Skeletal muscle tissue (tissue), 4 donors: ENCODE measurements around the gene CTIF. TPM values are rescaled to one million over a fixed set of nuclear protein-coding genes. Genes with fewer than 3 reads are reported as not detected.
A peak's percentile ranks its signal among the peaks of the same experiment; 100 is the strongest.

ENCODE experiments used
- H3K27ac ChIP-seq: one replicate; pipeline ENCODE4 v1.7.0; 2013; ENCODE audit warnings: mild to moderate bottlenecking, low read depth, low read length, inconsistent platforms
- H3K27me3 ChIP-seq, 3 donors: one replicate each; pipeline ENCODE4 v1.7.0; 2013; ENCODE audit warnings: low read length in 3 of 3; ENCODE audit not compliant: control insufficient read depth in 3 of 3, insufficient read depth in 3 of 3
- H3K36me3 ChIP-seq, 3 donors: one replicate each; pipeline ENCODE4 v1.7.0; 2013; ENCODE audit warnings: low read length in 3 of 3; ENCODE audit not compliant: control insufficient read depth in 3 of 3, insufficient read depth in 3 of 3
- H3K4me1 ChIP-seq, 3 donors: one replicate each; pipeline ENCODE4 v1.7.0; 2013; ENCODE audit warnings: low read length in 3 of 3, mild to moderate bottlenecking in 3 of 3; ENCODE audit not compliant: control insufficient read depth in 3 of 3, insufficient read depth in 3 of 3
- H3K4me3 ChIP-seq, 3 donors: one replicate each; pipeline ENCODE4 v1.7.0; 2013; ENCODE audit warnings: low read length in 3 of 3
- H3K9ac ChIP-seq, 3 donors: one replicate each; pipeline ENCODE4 v1.7.0; 2013; ENCODE audit warnings: low read length in 3 of 3, mild to moderate bottlenecking in 3 of 3, moderate library complexity in 2 of 3, low read depth in 1 of 3
- H3K9me3 ChIP-seq, 3 donors: one replicate each; pipeline ENCODE4 v1.7.0; 2013; ENCODE audit warnings: low read length in 3 of 3; ENCODE audit not compliant: control insufficient read depth in 3 of 3
- total RNA-seq: library from RNA; depleted of rRNA; stranded (reverse); fragments of >200 nt; gene quantifications from one replicate; pipeline ENCODE4 v1.2.3, GENCODE V29; 2014
- donor health status: Osteomylitis.

Gene CTIF
- total RNA-seq, 1 donor from 2014 or later, result 16.7 TPM

DNA sequence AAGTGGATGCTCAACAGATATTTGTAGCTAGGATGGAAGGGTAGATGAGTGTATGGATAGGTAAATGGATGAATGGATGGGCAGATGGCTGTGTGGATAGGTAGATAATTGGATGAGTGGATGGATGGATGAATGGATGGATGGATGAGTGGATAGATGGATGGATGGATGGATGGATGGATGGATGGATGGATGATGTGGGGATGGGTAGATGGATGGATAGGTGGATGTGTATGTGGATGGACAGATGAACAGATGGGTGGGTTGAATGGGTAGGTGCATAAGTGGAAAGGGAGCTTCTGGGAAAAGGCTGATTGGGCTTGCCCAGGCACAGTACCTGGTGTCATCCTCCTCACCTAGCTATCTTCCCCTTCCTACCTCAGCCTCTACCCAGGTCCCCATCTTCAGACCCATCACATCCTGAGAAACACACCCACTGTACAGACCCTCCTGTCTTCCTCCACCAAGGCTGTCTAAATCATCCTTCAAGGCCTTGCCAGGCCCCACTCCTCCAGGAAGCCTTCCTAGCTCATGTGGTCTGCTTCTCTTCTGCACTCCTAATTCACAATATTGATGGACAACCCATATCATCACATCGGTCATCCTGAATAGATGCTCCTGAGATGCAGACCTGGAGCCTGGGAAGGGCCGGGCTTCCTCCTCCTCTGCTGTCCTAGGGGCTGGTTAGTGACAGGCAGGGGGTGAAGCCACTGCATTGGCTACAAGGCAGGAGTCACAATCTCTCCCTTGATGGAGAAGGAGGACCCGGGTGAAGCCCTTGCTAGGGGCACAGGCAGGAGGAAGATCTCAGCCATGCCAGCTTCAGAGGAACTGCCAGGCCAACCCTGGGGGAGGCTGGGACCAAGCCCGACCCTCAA is 362.6 kb downstream of the CTIF start:
- H3K9me3 ChIP-seq, result no peaks in the 10 kb centered on the region
- H3K27ac ChIP-seq, result peak overlapping the region; percentile 77
- H3K9ac ChIP-seq, result no peak overlapping the region

DNA sequence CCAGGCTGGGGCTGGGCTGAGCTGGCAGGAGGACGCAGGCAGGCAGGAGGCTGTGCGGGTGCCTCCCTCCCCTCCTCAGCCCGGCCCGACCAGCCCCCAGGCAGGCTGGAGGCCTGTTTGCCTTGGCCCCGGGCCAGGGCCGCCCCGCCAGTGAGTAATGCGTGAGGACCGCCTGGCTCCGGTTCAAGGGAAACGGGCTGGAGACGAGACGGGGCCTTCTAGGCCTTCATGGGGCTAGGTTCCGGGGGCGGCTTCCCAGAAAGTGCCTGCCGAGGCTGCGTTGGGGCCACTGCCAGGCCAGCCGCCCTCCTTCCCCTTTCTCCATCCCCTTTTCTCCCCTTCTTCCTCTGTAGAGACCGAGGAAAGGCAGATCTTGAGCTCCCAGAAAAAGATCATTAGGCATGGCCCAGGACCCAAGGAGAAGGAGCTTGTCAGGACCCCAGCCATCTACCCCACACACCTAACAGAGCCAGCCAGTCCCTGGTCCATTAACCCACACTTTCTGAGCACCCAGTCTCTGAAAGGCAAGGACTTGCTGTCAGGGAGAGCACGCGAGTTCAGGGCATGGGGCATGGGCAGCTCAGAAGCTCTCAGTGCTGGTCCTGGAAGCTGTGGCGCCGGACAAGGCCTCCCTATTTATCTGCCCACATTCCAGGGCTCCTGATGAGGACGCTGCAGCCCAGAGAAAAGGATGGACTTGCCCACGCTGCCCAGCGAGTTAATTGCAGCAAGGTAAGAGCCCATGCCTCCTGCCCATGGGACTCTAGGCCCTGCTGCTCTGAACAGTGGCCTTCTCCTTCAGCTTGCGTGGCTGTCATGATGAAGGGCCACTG is 363.4 kb downstream of the CTIF start:
- Histone ChIP-seq H3K9me3 (no peaks in the 10 kb centered on the region), H3K27ac (peak overlapping the region; percentile 77), H3K4me3 (no peak overlapping the region)

More for the DNA sequence above, 362.6 kb downstream of the CTIF start:
- H3K36me3 ChIP-seq, result no peaks in the 10 kb centered on the region
- no peak overlapping the region for H3K4me3 ChIP-seq
- no peaks in the 10 kb centered on the region for H3K27me3 ChIP-seq
- peaks cover 14 to 27% (median 19%) of the 10 kb centered on the region in 3 donors for H3K4me1 ChIP-seq

DNA sequence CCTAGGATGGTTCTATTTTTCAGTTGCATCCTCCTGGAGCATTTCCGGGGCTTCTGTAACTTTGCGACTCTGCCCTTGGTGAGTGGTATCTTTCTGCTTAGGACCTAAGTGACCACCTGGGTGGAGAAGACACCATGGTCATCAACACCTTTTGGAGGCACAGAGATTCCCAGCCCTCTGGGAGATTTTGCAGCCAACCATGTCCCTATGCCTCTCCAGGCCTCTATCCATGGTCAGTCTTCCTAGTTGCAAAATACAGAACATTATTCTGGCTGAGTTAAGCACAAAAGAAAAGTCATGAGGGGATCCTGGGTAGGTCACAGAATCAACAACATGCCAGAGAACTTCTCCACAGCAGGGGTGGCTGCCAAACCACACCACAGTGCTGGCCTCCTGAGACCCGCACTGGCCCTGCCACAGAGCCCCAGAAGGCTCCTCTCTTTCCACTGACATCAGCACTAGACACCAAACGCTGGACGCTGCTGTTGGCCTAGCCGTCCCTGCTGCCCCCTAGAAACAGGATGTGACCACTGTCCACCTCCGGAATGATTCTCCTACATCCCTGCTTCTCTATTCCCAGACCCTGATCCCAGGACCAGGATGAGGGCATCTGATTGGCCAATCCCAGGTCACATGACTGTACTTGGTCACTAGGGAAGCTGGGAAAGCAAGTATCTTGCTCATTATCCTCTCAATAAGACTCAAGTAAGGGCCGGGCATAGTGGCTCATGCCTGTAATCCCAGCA is 364.2 kb downstream of the CTIF start:
- H3K9me3 ChIP-seq, result no peaks in the 10 kb centered on the region
- peaks cover 14 to 17% (median 17%) of the 10 kb centered on the region in 3 donors for H3K4me1 ChIP-seq
- H3K4me3 ChIP-seq, result no peak overlapping the region
- H3K27ac ChIP-seq, result peak overlapping the region; percentile 77
- no peak overlapping the region for H3K9ac ChIP-seq
- H3K27me3 ChIP-seq, result no peaks in the 10 kb centered on the region
- no peaks in the 10 kb centered on the region for H3K36me3 ChIP-seq

More for the DNA sequence above, 363.4 kb downstream of the CTIF start:
- peaks cover 14 to 19% (median 17%) of the 10 kb centered on the region in 3 donors for H3K4me1 ChIP-seq
- H3K27me3 ChIP-seq, result no peaks in the 10 kb centered on the region
- no peaks in the 10 kb centered on the region for H3K36me3 ChIP-seq
- H3K9ac ChIP-seq, result peak overlapping the region in 2 of 3 donors; percentile 33 to 57

DNA sequence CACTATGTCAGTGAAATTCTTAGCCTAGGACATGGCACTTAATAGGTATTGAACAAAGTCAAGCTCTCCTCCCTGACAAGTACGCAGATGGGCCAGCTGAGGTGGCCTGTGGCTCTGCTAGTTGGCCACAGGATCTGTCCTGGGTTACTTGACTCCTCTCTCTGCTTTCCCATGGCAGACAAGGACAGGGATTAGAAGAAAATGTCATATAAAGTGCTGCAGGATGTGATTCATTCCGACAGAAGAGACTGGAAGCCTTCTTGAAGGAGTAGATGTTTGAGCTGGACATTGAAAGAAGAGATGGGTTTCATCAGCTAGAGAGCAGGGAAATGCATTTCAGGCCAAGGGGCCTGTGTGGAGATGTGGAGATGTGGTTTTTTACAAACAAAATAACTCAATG is 365.3 kb downstream of the CTIF start:
- H3K36me3 ChIP-seq, result no peaks in the 10 kb centered on the region
- H3K27me3 ChIP-seq, result no peaks in the 10 kb centered on the region
- no peaks in the 10 kb centered on the region for H3K9me3 ChIP-seq
- no peak overlapping the region for H3K27ac ChIP-seq
- no peak overlapping the region for H3K4me3 ChIP-seq
- H3K9ac ChIP-seq, result no peak overlapping the region
- peaks cover 14 to 17% (median 17%) of the 10 kb centered on the region in 3 donors for H3K4me1 ChIP-seq

DNA sequence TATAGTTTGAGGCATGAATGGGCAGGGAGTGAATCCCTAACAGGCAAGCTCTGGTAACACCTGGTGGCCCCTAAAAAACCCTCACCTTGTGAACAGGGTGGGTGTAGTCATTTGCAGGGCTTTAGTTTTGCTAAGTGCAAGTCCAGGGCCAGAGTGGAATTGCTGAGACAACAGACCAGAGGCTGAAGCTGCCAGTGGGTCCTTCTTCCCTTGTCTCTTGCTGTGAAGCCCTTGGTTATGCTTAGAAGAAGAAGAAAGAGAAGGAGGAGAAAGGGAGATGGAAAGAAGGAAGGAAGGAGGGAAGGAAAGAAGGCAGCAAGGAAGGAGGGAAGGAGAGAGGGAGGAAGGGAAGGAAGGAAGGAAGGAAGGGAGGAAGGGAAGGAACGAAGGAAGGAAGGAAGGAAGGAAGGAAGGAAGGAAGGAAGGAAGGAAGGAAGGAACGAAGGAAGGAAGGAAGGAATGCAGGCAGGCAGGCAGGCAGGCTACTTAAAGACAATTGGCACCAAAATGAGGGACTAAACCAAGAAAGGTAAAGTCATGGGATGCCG is 366.1 kb downstream of the CTIF start:
- H3K4me3 ChIP-seq, result no peak overlapping the region
- H3K27ac ChIP-seq, result no peak overlapping the region
- no peak overlapping the region for H3K9ac ChIP-seq
- no peaks in the 10 kb centered on the region for H3K36me3 ChIP-seq
- H3K4me1 ChIP-seq, result peaks cover 14 to 17% (median 17%) of the 10 kb centered on the region in 3 donors
- H3K9me3 ChIP-seq, result no peaks in the 10 kb centered on the region
- no peaks in the 10 kb centered on the region for H3K27me3 ChIP-seq

DNA sequence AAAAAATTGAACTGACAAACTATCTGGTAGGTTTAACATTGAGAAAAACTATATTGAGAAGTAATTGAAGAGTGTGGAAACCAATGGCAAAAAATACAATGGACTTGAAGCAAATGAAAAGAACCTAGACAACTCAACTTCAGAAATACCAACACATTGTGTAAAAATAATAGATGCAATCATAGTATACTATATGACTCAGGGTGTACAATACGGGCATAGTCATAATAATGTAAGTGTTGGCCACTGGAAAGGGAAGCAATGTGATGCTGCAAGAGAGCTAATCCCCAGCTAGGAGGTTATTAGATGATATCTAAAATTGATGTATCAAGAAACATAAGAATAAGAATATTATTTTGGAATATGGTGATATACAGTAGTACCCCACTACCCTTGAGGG is 366.7 kb downstream of the CTIF start:
- Histone ChIP-seq H3K9ac (no peak overlapping the region), H3K9me3 (no peaks in the 10 kb centered on the region), H3K4me3 (no peak overlapping the region), H3K4me1 (peaks cover 14 to 17% (median 17%) of the 10 kb centered on the region in 3 donors), H3K36me3 (no peaks in the 10 kb centered on the region), H3K27me3 (no peaks in the 10 kb centered on the region), H3K27ac (no peak overlapping the region)

DNA sequence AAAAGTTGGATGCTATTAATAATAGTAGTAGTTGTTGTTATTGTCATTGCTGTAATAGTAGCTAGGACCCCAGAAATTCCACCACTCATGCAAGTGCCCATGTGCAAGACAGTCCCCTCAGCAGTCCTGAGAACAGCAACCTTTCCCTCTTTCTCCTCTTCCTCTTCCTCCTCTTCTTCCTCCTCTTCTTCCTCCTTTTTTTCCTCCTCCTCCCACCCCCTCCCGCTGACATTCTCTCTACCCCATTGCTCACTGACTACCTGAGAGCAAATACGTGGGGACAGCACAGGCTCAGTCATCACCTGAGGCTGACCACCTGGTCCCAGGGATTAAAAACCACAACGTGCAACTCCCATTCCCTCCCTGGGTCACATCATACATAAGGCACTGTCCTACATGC is 370.1 kb downstream of the CTIF start:
- no peak overlapping the region for H3K4me3 ChIP-seq
- H3K27ac ChIP-seq, result no peak overlapping the region
- no peaks in the 10 kb centered on the region for H3K36me3 ChIP-seq
- no peak overlapping the region for H3K9ac ChIP-seq
- H3K27me3 ChIP-seq, result no peaks in the 10 kb centered on the region
- H3K9me3 ChIP-seq, result no peaks in the 10 kb centered on the region
- no peaks in the 10 kb centered on the region for H3K4me1 ChIP-seq

DNA sequence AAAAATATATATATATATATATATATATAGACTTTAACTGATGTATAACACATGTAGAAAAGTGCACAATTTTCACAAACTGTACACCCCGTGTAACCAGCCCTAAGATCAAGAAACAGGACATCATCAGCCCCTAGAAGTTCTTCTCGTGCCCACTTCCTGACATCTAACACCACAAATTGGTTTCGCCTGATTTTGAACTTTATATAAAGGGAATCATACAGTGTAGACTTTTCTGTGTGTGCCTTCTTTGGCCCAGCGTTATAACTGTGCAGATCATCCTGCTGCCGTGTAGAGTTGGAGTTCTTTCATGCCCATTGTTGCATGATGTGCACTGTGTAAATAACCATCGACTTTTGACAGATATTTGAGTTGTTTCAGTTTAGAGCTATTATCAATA is 370.9 kb downstream of the CTIF start:
- Histone ChIP-seq H3K36me3 (no peaks in the 10 kb centered on the region), H3K4me3 (no peak overlapping the region)

DNA sequence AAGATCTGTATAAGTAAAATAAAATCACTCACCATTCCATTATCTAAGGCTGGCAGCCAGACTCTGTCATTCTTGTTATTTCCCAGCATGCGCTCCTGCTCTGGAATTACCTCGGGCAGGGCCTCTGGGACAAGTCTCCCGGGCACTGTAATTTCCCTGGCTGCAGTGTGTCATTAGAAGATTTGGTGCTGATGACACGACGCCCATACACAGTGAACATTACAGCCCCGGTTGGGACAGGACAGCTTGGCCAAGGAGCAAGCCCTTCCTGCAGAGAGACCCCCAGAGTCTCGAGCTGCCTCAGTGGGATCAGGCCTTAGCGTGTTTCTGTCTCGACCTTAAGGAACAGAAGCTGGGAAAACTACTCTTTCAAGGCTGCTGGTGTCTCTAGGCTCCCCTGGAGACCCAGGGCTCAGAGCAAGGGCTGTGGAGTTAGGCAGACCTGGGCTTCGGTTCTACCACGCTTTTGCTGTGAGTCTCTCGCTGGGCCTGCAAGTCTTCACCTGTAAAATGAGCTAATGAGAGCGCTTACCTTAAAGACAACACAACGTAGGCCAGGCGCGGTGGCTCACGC is 372.2 kb downstream of the CTIF start:
- no peak overlapping the region for H3K4me3 ChIP-seq
- no peaks in the 10 kb centered on the region for H3K9me3 ChIP-seq
- no peak overlapping the region for H3K9ac ChIP-seq
- no peak overlapping the region for H3K27ac ChIP-seq
- no peaks in the 10 kb centered on the region for H3K36me3 ChIP-seq
- no peaks in the 10 kb centered on the region for H3K27me3 ChIP-seq
- peaks cover 0 to 3% (median 0%) of the 10 kb centered on the region in 3 donors for H3K4me1 ChIP-seq

More for the DNA sequence above, 370.9 kb downstream of the CTIF start:
- H3K27ac ChIP-seq, result no peak overlapping the region
- no peaks in the 10 kb centered on the region for H3K27me3 ChIP-seq
- no peaks in the 10 kb centered on the region for H3K9me3 ChIP-seq
- H3K9ac ChIP-seq, result no peak overlapping the region
- no peaks in the 10 kb centered on the region for H3K4me1 ChIP-seq
